Fibroblast of skin of abdomen (primary cell): ENCODE results near the gene DVL3.

Source experiments
- DNase-seq: peaks from one replicate; pipeline ENCODE4 v3.0.0-alpha.2; 2013

DVL3 gene

DNA sequence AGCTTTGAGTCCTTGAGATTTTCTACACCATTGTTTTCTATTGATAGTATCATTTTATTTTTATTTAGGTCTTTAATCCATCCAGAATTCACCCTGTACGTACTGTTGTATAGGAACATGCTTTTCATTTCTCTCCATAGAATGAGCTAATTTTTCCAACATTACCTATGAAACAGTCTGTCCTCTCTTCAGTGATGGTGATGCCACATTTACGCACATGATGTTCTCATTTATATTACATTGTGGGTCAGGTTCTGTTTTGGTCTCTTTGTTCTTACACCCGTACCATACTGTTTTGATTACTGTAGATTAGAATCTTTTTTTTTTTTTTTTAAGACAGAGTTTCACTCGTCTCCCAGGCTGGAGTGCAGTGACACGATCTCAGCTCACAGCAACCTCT lies 56.5 kb downstream of the DVL3 start:
- no peak for DNase-seq

DNA sequence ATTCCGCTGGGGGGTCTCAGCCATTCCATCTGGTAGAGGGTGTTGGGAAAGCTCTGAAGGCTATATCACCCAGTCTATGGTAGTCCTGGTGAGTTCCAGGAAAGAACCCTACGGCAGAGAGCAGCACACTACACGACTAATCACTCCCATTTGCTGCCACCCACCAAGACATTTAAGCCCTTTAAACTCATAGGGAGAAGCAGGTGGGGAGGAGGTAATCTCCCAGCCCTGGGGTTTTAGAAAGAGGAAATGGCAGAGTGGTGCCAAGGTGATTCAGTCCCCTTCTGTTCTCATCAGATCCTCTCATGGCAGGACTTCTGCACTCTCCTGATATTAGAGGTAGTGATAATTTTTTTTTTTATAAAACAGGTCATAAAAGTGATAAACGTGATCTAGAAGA lies 63.6 kb downstream of the DVL3 start:
- DNase-seq: no peak

DNA sequence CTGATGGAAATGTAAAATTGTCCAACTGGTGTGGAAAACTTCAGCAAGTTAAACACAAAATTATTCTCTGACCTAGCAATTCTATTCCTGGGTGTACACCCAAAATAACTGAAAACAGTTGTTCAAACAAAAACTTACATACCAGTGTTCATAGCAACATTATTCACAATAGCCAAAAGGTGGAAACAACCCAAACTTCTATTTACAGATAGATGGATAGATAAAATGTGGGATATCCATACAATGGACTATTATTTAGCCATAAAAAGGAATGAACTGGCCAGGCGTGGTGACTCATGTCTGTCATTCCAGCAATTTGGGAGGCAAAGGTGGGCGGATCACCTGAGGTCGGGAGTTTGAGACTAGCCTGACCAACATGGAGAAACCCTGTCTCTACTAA lies 67.3 kb downstream of the DVL3 start:
- DNase-seq: no peak
